T1000 (cell line): ENCODE results near the gene DDX3X.
"Not testable (repeated sequence)": the region's sequence is repeated elsewhere in the genome, so short reads cannot be mapped to it uniquely, and the experiment has no call there.

Experiments
- DNase-seq: peaks from one replicate; lab custom pipeline; 2025; ENCODE audit warnings: mixed read lengths; lab: John Stamatoyannopoulos, UW

DDX3X gene

DNA sequence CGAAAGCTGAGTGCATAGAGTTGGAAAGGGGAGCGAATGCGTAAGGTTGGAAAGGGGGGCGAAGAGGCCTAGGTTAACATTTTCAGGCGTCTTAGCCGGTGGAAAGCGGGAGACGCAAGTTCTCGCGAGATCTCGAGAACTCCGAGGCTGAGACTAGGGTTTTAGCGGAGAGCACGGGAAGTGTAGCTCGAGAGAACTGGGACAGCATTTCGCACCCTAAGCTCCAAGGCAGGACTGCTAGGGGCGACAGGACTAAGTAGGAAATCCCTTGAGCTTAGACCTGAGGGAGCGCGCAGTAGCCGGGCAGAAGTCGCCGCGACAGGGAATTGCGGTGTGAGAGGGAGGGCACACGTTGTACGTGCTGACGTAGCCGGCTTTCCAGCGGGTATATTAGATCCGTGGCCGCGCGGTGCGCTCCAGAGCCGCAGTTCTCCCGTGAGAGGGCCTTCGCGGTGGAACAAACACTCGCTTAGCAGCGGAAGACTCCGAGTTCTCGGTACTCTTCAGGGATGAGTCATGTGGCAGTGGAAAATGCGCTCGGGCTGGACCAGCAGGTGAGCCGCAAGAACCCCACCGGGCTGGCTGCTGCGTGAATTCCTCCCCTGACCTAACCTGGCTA lies at the start of gene DDX3X:
Gene DDX3X (plus strand): TSS at position 419 of the 619 bp plus-strand sequence. CDS start 91 bp downstream, at position 510.
- peak; percentile 74 for DNase-seq

DNA sequence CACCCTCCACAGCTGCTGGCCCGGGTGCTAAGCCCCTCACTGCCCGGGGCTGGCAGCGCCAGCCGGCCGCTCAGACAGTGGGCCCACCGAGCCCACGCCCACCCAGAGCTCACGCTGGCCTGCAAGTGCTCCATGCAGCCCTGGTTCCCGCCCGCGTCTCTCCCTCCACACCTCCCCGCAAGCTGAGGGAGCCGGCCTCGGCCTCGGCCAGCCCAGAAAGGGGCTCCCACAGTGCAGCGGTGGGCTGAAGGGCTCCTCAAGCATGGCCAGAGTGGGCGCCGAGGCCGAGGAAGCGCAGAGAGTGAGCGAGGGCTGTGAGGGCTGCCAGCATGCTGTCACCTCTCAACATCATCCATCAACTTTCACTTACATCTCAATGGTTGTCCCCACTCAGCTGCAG lies 48.0 kb upstream of the DDX3X start:
- not testable (repeated sequence) for DNase-seq

DNA sequence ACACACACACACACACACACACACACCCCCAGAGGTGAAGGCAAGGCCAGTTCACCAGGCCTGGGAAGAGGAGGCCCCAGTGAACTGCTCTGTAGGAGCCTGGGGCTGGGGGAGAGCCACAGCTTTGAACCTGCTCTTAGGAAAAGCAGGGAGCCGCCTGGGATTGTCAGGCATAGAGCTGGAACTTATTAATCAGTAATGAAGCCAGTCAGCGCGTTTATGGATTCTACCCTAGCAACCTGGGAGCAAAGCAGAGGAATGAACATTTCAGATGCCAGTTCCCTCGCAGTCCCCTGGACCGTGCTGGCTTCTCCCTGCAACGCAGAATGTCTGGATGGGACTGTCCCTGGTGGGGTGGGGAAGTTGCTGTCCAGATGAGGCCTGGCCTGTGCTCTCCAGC lies 45.3 kb upstream of the DDX3X start:
- DNase-seq, result no peak

GRCh38 chrX:41289095-41289494 lies 44.9 kb upstream of the DDX3X start:
- DNase-seq, result no peak

- DNase-seq, result no peak
Measured at GRCh38 chrX:41291309-41291708, 42.7 kb upstream of the DDX3X start.

GRCh38 chrX:41293269-41293668 lies 40.7 kb upstream of the DDX3X start:
- no peak for DNase-seq

GRCh38 chrX:41300758-41301437 lies 33.1 kb upstream of the DDX3X start:
- no peak for DNase-seq

GRCh38 chrX:41301438-41301824 lies 32.5 kb upstream of the DDX3X start:
- DNase-seq, result no peak

DNA sequence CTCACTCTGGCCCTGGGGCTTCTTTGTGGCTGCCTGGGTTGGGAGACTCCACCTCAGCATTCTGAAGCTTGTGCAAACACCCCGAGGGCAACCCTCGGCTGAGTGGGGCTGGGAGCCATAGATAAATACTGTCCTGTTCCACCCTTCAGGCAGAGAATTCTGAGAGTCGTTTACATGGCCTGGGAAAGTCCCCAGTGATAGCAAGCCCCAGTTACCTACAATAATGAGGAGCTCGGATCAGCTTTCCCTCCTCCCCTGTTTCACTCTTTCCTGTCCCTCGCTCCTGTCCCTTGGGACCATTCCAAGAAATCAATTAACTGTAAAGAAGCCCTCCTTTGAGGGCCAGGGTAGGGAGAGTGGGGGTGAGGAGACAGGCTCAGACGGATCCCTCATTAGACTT lies 31.6 kb upstream of the DDX3X start:
- peak; percentile 57 for DNase-seq

- peak; percentile 39 for DNase-seq
Measured at GRCh38 chrX:41303013-41303412, 30.9 kb upstream of the DDX3X start.

GRCh38 chrX:41304178-41304577 lies 29.8 kb upstream of the DDX3X start:
- no peak for DNase-seq

GRCh38 chrX:41308884-41309647 lies 24.9 kb upstream of the DDX3X start:
- DNase-seq, result no peak

DNA sequence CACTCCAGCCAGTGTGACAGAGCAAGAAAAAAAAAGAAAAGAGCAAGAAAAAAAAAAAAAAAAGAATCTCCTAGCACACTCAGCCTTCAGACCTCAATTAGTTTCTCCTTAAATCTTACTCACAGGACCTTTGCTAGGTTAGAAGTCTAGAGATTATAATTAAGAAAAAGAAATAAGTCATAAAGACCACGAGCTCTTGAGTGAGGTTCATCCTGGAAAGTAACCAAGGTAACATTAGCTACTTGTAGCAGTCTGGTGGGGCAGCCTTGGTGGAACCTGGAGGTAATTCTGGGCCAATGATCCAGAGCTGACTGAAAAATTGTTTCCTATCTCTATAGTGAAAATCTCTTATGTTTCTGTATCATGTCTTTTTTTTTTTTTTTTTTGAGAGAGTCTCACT lies 21.2 kb upstream of the DDX3X start:
- DNase-seq, result no peak

GRCh38 chrX:41313419-41313818 lies 20.5 kb upstream of the DDX3X start:
- DNase-seq, result no peak

- DNase-seq, result no peak
Measured at GRCh38 chrX:41314204-41314603, 19.8 kb upstream of the DDX3X start.

DNA sequence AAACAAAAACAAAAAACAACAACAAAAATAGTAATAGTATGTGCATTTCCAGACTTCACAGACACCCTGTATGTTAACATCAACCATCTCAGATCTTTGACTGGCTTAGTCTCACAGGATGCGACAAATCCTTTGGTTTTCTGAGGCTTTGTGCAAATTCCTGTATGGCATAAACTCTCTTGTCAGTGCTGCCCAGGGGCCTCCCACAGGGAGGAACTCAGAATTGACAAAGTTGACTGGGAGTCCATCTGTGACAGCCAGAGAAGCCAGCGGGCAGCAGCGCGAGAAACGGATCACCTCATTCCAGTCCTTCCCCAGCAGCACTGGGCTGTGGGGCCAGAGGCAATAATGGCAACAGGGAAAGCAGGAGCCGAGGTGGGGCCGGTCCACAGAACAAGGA lies 19.1 kb upstream of the DDX3X start:
- DNase-seq, result no peak

DNA sequence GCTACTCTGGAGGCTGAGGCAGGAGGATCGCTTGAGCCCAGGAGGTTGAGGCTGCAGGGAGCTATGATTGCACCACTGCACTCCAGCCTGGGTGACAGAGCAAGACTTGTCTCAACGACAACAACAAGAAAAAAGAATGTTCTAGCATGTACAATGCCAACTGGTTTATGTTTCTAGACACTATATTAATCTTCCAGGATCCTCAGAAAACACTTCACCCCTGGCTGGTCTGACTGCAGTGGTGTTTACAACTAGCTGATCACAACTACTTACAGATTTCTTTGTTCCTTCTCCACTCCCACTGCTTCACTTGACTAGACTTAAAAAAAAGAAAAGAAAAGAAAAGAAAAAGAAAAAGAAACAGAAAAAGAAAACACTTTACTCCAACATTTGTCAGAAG lies 17.7 kb upstream of the DDX3X start:
- DNase-seq, result not testable (repeated sequence)

DNA sequence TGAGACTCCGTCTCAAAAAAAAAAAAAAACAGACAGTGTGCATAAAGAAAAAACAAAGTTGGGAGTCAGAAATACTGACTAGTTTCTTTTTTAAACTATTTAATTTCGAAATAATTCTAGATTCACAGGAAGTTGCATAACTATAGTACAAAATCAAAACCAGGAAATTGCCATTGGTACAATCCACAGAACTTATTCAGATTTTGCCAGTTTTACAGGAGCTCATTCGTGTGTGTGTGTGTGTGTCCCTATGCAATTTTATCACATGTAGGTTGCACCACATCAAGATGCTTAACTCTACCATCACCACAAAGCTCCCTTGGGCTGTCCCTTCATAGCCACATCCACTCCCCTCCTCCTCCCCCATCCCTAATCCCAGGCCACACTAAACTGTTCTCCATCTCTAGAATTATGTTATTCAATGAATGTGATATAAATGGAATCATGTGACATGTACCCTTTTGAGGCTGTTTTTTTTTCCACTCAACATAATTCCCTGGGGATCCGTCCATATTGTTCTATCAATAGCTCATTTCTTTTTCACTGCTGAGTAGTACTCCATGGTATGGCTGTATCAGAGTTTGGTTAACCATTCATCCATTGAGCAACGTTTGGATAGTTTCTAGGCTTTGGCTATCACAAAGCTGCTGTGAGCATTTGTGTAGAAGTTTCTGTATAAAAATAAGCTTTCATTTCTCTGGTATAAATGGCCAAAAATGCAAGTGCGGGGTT lies 16.3 kb upstream of the DDX3X start:
- no peak for DNase-seq

DNA sequence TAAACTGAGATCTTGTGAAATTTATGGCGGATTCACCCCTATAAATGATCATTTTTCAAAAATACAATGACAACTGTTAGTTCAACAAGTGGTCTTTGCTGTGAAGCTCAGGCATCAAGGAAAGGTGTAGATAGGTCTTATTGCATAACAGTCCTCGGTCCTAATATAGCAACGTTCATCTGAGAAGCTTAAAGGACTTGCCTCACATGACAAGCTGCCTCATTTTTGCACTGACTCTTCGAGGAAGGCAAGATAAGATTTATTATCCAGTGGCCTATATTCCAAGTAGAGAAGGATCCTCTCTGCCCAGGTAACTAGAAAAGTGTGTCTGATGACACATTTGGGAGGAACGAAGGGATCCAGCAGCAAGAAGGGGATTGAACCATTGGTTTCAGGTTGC lies 13.6 kb upstream of the DDX3X start:
- DNase-seq, result no peak

DNA sequence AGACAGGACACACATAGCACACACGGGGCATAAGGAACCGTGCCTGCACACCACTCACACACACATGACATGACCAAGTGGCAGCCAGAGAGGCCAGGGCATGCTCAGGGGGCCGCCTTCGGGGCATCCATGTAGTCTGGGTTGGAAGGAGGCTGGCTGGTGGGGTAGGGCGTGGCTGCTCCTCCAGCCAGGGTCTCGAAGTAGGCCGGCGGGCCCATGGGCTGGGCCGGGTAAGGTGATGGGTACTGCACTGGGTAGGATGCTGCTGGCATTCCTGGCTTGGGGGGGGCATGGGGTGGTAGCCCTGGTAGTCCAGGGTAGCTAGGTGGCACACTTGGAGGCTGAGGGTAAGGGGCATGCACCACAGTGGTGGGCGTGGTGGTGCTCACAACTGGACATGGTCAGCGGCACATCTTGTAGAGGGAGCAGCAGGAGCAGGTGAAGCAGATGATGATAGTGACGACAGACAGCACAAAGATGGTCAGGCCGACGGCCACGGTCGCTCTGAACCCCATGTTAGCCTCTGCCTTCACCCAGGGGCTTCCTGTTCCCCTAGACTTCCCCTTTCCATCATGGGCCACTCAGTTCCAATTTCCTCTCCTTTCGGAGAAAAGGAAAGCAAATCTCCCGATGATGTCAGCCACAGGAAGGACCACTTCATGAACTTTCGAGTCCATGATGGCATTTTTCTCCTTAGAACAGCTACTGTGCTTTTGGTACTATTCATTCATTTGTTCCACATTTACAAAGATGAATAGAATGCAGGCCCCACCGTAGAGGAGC lies 10.9 kb upstream of the DDX3X start:
- DNase-seq, result no peak

GRCh38 chrX:41326431-41326830 lies 7.5 kb upstream of the DDX3X start:
- no peak for DNase-seq

- DNase-seq, result no peak
Measured at GRCh38 chrX:41327341-41327740, 6.6 kb upstream of the DDX3X start.
